ENCODE results near the gene LRMDA.

DNA sequence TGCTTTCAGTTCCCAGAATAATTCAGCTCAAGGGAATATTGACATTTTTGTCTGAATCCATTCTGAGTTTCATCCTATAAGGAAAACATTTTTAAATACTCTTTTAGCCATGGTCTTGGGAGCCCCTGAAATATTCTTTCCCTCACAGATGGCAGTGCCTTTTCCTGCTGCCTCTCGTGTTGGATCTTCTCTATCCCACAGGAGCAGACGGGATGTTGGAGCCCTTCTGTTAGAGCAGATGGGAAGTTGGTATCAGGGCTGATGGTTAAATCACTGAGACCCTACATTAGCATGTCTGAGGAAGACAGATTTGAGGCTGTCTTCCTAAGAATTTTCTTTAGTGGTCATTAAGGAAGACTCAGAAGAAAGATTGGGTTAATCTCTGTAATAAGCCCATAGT is 737.8 kb downstream of the LRMDA start:
- TF ChIP-seq POLR2A (IDR thresholded peaks at IDR 0.05) (no peak), EP300 (IDR thresholded peaks at IDR 0.05) (no peak)
- TF ChIP-seq, protein P1, sequence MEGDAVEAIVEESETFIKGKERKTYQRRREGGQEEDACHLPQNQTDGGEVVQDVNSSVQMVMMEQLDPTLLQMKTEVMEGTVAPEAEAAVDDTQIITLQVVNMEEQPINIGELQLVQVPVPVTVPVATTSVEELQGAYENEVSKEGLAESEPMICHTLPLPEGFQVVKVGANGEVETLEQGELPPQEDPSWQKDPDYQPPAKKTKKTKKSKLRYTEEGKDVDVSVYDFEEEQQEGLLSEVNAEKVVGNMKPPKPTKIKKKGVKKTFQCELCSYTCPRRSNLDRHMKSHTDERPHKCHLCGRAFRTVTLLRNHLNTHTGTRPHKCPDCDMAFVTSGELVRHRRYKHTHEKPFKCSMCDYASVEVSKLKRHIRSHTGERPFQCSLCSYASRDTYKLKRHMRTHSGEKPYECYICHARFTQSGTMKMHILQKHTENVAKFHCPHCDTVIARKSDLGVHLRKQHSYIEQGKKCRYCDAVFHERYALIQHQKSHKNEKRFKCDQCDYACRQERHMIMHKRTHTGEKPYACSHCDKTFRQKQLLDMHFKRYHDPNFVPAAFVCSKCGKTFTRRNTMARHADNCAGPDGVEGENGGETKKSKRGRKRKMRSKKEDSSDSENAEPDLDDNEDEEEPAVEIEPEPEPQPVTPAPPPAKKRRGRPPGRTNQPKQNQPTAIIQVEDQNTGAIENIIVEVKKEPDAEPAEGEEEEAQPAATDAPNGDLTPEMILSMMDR (IDR thresholded peaks at IDR 0.05) = no peak

Data from tibial nerve (tissue), 4 donors.